A549 (cell line): ENCODE results near the gene HDAC5.

ENCODE experiments used
- E2F6 ChIP-seq: IDR thresholded peaks from 2 replicates; pipeline ENCODE4 v1.6.1; 2012; ENCODE audit warnings: low read depth, borderline replicate concordance
- EP300 ChIP-seq, 2 experiments: fragments of >200 bp; sonication (Bioruptor Twin); formaldehyde crosslinking; IDR thresholded peaks; 2 replicates in 1 of 2; 3 replicates in 1 of 2; pipeline ENCODE4 v1.6.1; 2016 to 2017
- HOXB5 ChIP-seq: fragments of 250-450 bp; sonication (Bioruptor Pico); IDR thresholded peaks from 2 replicates; pipeline ENCODE4 v1.5.0; 2020; ENCODE audit warnings: mild to moderate bottlenecking, moderate library complexity
- SMC3 ChIP-seq: fragments of >200 bp; sonication (Bioruptor Twin); formaldehyde crosslinking; IDR thresholded peaks from 3 replicates; pipeline ENCODE4 v1.6.1; 2018; ENCODE audit warnings: inconsistent platforms
- ZSCAN20 ChIP-seq: fragments of 250-450 bp; sonication (Bioruptor Pico); IDR thresholded peaks from 2 replicates; pipeline ENCODE4 v1.8.0; 2022; ENCODE audit warnings: mild to moderate bottlenecking, moderate library complexity
- TF ChIP-seq, protein P1 (sequence below): fragments of >200 bp; sonication (Bioruptor Twin); formaldehyde crosslinking; IDR thresholded peaks from 3 replicates; pipeline ENCODE4 v1.5.1; 2016

DNA sequence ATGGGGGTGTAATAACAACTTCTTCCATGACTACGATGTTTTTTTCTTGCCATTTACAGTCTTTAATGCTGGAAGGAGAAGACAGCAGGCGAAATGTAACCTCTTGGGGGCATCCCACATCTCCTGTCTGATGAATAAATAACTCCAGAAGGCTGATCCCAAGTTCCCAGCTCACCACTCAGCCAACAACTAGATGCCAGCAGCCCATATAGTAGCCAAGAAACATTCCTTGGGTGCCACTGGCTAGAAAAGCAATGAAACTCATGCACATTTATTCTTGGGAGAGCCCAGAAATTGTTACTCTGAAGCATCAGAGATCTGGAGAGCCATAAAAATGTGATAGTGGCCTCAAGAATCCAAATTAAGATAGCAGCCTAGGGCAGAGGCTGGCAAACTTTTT is 86.0 kb downstream of the HDAC5 start:
- TF ChIP-seq HOXB5 (CRISPR knock-in tag): no peak
- TF ChIP-seq, protein P1, sequence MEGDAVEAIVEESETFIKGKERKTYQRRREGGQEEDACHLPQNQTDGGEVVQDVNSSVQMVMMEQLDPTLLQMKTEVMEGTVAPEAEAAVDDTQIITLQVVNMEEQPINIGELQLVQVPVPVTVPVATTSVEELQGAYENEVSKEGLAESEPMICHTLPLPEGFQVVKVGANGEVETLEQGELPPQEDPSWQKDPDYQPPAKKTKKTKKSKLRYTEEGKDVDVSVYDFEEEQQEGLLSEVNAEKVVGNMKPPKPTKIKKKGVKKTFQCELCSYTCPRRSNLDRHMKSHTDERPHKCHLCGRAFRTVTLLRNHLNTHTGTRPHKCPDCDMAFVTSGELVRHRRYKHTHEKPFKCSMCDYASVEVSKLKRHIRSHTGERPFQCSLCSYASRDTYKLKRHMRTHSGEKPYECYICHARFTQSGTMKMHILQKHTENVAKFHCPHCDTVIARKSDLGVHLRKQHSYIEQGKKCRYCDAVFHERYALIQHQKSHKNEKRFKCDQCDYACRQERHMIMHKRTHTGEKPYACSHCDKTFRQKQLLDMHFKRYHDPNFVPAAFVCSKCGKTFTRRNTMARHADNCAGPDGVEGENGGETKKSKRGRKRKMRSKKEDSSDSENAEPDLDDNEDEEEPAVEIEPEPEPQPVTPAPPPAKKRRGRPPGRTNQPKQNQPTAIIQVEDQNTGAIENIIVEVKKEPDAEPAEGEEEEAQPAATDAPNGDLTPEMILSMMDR: no peak
- TF ChIP-seq ZSCAN20: no peak
- TF ChIP-seq EP300 (IDR thresholded peaks at IDR 0.05): no peak
- no peak for TF ChIP-seq E2F6
- no peak for TF ChIP-seq SMC3
